Stimulated activated CD8-positive, alpha-beta memory T cell treated with anti-CD3 and anti-CD28 coated beads, Interleukin-4, amount 100 ng/mL, for 4 hours (primary cell): Measurements from ENCODE around the gene NSUN7.
"Not testable (repeated sequence)": the region's sequence is repeated elsewhere in the genome, so short reads cannot be mapped to it uniquely, and the experiment has no call there.

Experiments
- DNase-seq, 2 donors: peaks; one replicate each; pipeline ENCODE4 v3.0.0-alpha.2; 2020; ENCODE audit warnings: low read depth in 2 of 2, low spot score in 1 of 2

NSUN7 gene, protein sequence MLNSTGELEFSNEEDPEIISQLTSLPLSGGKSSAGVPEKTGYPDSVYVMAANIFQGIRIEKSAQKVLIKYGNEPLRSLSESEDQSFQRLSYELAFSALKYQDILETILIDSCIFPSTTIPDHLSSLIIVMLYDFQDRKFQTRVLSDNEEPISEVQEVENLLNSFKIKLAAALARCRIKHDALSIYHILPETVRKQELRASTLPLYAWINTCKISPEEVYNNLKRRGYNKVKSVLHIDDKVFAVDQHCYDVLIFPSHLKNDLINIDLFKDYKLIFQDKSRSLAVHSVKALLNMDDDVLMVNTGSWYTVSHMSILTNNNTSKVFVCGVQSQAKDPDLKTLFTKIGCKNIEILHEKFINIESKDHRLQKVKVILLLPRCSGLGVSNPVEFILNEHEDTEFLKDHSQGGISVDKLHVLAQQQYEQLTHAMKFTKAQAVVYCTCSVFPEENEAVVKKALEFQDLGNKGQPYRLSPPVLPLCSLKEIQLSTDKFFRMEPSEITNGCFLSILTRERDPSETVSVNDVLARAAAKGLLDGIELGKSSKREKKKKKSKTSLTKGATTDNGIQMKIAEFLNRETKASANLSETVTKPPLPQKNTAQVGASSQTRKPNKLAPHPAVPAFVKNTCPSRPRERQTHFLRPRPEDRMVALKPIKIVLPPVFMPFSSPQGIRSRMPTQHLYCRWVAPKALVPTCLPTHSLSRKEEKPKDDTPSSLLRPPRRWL

GRCh38 chr4:40749717-40750460 is at the start of gene NSUN7:
Gene NSUN7, plus strand, starts transcription at chr4:40749955. Its CDS starts 739 bp downstream, at chr4:40750694.
- DNase-seq = no peak

- no peak for DNase-seq
Measured at GRCh38 chr4:40702137-40702799, 47.5 kb upstream of the NSUN7 start.

DNA sequence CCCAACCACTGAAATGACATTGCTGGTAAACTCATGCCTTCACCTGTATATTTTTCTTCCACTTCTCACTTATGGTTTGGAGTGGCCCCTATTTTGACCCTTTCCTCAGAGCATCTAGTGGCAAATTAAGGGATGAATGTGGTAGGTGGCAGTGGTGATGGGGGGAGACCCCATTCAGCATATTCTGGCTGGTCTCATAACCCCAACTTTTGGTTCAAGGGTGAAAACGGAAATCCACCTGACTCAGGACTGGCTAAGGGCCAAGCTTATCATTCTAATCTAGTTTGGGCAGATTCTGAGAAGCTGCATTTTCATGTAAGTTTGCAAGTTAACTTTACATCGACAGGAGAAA is 47.0 kb upstream of the NSUN7 start:
- DNase-seq = no peak

- no peak for DNase-seq
Measured at GRCh38 chr4:40704073-40704472, 45.7 kb upstream of the NSUN7 start.

GRCh38 chr4:40710484-40711254 is 39.1 kb upstream of the NSUN7 start:
- DNase-seq = no peak

DNA sequence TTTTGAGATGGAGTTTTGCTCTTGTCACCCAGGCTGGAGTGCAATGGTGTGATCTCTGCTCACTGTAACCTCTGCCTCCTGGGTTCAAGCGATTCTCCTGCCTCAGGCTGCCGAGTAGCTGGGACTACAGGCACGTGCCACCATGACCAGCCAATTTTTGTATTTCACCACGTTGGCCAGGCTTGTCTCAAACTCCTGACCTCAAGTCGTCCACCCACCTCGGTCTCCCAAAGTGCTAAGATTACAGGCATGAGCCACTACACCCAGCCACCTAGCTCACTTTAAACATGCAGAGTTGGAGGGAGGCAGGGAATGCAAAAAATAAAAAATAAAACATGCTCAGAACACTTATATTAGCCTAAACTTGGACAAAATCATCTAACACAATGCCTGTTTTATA is 36.8 kb upstream of the NSUN7 start:
- DNase-seq = not testable (repeated sequence)

GRCh38 chr4:40713798-40714197 is 36.0 kb upstream of the NSUN7 start:
- no peak for DNase-seq

DNA sequence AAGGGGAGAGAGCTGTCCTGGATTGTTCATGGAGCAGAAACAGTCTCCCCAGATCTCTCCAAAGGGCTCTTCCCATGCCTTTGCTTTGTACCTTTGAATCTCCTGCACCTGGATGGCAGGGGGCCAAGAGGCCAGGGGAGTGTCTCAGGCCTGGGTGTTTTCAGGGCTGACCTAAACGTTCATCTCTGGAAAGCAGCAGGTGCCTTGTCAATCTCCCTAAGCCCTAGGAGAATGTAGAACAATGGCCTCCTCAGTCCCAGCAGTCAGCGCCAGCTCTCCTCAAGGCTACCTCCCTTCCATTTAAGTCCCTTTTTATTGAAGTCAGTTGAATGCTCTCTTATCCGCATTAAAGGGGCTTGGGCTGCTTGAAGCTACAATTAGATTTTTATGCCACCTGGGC is 31.2 kb upstream of the NSUN7 start:
- no peak for DNase-seq

DNA sequence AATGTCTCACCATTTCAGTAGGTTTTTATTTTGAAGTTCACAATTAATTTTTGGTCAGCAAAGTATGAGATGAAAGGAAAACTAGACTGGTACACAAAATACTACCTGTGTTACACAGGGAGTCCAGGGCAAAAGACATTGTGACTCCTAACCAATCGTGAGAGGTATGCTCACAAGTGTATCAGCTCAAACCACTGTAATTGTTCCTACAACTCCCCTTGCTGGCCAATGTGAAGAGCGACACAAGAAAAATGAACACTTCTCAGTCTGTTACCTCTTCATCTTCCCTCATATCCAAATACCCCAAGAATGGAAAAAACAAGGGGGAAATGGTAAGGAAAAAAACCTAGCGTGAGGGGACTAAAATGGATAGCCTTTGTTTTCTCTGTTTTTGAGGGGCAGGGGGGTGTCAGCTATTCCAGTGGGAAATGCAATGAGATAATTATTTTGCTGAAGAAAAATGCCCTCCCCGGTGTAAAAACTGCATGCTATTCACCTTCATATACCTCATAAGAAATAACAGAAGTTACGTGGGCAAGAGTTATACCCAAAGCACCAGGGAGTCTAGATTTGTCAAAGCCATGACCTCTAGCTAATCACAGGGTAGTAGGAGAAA is 30.6 kb upstream of the NSUN7 start:
- DNase-seq = no peak

GRCh38 chr4:40720351-40720750 is 29.4 kb upstream of the NSUN7 start:
- DNase-seq = no peak

- DNase-seq = no peak
Measured at GRCh38 chr4:40720916-40721315, 28.8 kb upstream of the NSUN7 start.

GRCh38 chr4:40721730-40722171 is 28.0 kb upstream of the NSUN7 start:
- no peak for DNase-seq

DNA sequence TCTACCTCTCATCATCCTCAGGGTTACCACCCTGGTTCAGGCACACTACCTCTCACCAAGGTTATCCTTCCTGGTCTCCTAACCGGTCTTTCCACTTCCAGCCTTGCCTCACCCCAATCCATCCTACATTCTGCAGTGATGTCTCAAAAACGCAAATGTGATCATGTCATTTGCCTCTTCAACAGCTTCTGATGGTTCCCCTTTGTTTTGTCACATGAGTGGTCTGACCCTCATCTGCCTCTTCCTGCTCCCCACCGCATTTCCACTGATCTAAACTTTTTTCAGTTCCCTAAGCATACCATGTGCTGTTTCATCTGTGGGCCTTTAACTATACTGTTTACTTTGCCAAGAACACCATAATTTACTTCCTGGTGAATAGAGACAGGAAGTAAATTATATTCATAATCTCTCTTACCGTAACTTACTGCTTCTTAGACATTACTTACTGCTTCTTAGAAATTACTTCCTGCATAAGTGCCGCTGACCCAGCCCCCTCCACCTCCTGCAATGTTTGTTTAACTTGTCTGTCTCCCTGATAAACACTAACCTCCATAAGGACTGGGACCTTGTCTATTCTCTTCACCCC is 27.1 kb upstream of the NSUN7 start:
- DNase-seq = no peak

GRCh38 chr4:40723728-40724127 is 26.0 kb upstream of the NSUN7 start:
- DNase-seq = no peak

DNA sequence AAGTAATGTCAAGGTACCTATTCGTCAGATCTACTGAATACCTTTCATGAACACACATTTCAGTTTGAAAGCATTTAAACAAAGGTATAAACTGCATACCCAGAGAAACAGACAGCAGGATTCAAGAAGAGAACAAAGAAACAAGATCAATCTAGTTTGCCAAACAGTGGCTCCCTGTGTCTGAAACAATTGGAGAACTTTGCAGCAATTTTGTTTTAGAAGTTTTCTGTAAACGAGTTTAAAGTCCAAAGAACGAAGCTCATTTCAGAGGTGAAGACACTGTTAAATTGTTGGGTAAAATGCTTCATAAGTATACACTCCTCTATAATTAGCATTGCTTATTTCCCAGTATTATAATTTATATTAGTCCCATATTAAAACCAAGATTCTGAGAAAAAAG is 21.4 kb upstream of the NSUN7 start:
- no peak for DNase-seq

GRCh38 chr4:40729555-40729954 is 20.2 kb upstream of the NSUN7 start:
- no peak for DNase-seq

- no peak for DNase-seq
Measured at GRCh38 chr4:40730091-40730679, 19.6 kb upstream of the NSUN7 start.

DNA sequence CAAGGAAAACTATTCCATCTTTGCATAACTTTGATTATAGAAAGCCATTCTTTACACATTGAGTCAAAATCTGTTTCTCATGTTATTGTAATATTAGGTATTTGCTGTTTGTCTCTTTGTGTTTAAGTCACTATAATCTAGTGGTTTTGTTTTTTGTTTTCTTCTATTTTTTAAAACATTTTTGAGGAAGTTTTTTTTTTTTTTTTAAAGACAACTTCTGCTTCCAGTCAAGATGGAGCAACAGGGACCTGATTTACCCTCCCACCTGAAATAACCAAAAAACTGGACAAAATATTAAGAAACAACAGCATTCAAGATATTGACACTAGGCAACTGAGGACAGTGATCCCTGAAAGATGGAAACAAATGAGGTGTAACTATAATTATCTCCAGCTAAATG is 18.4 kb upstream of the NSUN7 start:
- DNase-seq = no peak

DNA sequence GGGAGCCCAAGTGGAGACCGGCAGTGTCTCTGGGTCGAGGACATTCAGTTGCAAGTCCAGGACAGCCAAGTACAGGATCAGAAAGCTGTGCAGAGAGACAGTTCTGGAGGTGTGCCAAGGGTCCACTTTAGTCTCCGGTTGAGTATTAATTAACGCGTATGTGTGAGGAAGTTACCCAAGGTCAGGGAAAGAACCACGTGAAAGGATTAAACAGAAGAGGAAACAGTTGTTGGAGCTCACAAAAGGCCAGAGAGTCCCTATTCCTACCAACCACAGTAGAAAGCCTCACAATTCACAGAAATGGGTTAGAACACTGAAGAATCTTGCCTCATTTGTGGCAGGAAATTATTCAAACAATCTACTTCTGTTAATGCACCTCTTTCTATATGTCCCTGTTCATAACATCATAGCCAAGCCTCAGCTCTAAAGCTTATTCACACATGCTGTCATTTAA is 17.9 kb upstream of the NSUN7 start:
- DNase-seq = no peak
